Measurements from ENCODE around the gene BCO1.

The BCO1 gene

GRCh38 chr16:81318711-81319110, 80.2 kb downstream of the BCO1 start:
- no peak for DNase-seq (ENCODE audit: low spot score)

- DNase-seq (ENCODE audit: low spot score): peak; percentile 46
Measured at GRCh38 chr16:81319221-81319912, 80.9 kb downstream of the BCO1 start.

- no peak for DNase-seq (ENCODE audit: low spot score)
Measured at GRCh38 chr16:81321039-81321438, 82.5 kb downstream of the BCO1 start.

GRCh38 chr16:81321536-81321935, 83.0 kb downstream of the BCO1 start:
- no peak for DNase-seq (ENCODE audit: low spot score)

GRCh38 chr16:81324808-81325207, 86.3 kb downstream of the BCO1 start:
- peak; percentile 28 for DNase-seq (ENCODE audit: low spot score)

GRCh38 chr16:81327011-81327410, 88.5 kb downstream of the BCO1 start:
- no peak for DNase-seq (ENCODE audit: low spot score)

- DNase-seq (ENCODE audit: low spot score): no peak
Measured at GRCh38 chr16:81327447-81328196, 89.1 kb downstream of the BCO1 start.

- no peak for DNase-seq (ENCODE audit: low spot score)
Measured at GRCh38 chr16:81329947-81330346, 91.5 kb downstream of the BCO1 start.

- no peak for DNase-seq (ENCODE audit: low spot score)
Measured at GRCh38 chr16:81333356-81333755, 94.9 kb downstream of the BCO1 start.

- DNase-seq (ENCODE audit: low spot score): no peak
Measured at GRCh38 chr16:81335669-81336068, 97.2 kb downstream of the BCO1 start.

- DNase-seq (ENCODE audit: low spot score): no peak
Measured at GRCh38 chr16:81337097-81337496, 98.6 kb downstream of the BCO1 start.

All from AG08395 (cell line).